HepG2 (cell line): Measurements from ENCODE around the gene ADRM1. TPM values are rescaled to one million over a fixed set of nuclear protein-coding genes. Genes with fewer than 3 reads are reported as not detected.

Source experiments
- ATAD3A ChIP-seq: sonication (generic); formaldehyde crosslinking; IDR thresholded peaks from 2 replicates; pipeline ENCODE4 v1.4.0; 2020; ENCODE audit warnings: missing genetic modification reagents
- DDIT3 ChIP-seq: sonication (generic); formaldehyde crosslinking; IDR thresholded peaks from 2 replicates; pipeline ENCODE4 v1.4.0; 2020; ENCODE audit warnings: mild to moderate bottlenecking, missing genetic modification reagents
- HINFP ChIP-seq: sonication (generic); formaldehyde crosslinking; IDR thresholded peaks from 2 replicates; pipeline ENCODE4 v1.4.0; 2020; ENCODE audit warnings: low read depth, mild to moderate bottlenecking, missing genetic modification reagents
- HOXD1 ChIP-seq: sonication (generic); formaldehyde crosslinking; IDR thresholded peaks from 2 replicates; pipeline ENCODE4 v1.5.0; 2020; ENCODE audit warnings: missing genetic modification reagents
- ISX ChIP-seq: sonication (generic); formaldehyde crosslinking; conservative IDR thresholded peaks from 2 replicates; pipeline ENCODE4 v1.5.0; 2020; ENCODE audit warnings: missing genetic modification reagents
- JUN ChIP-seq: sonication (generic); formaldehyde crosslinking; IDR thresholded peaks from 2 replicates; pipeline ENCODE4 v1.4.0; 2020; ENCODE audit warnings: mild to moderate bottlenecking, missing genetic modification reagents
- KDM4B ChIP-seq: sonication (generic); formaldehyde crosslinking; IDR thresholded peaks from 2 replicates; pipeline ENCODE4 v1.4.0; 2020; ENCODE audit warnings: missing genetic modification reagents
- NFRKB ChIP-seq: fragments of 450-650 bp; IDR thresholded peaks from 2 replicates; pipeline ENCODE4 v1.6.1; 2017
- PAF1 ChIP-seq: IDR thresholded peaks from 2 replicates; pipeline ENCODE4 v1.6.1; 2016; ENCODE audit warnings: missing genetic modification reagents, missing compliant biosample characterization
- POLR2AphosphoS5 ChIP-seq: IDR thresholded peaks from 2 replicates; pipeline ENCODE4 v1.6.1; 2012; ENCODE audit warnings: low read depth, low read length
- RFXANK ChIP-seq: IDR thresholded peaks from 2 replicates; pipeline ENCODE4 v1.6.1; 2016
- SMAD9 ChIP-seq: sonication (generic); formaldehyde crosslinking; IDR thresholded peaks from 2 replicates; pipeline ENCODE4 v1.5.1; 2020; ENCODE audit warnings: mild to moderate bottlenecking, missing genetic modification reagents
- SP1 ChIP-seq, 2 experiments: fragments of 450-650 bp in 1 of 2; sonication (generic) in 1 of 2; formaldehyde crosslinking in 1 of 2; IDR thresholded peaks; 2 replicates each; pipeline versions ENCODE4 v1.4.0 to v1.6.1; 2016 to 2020; ENCODE audit warnings: missing genetic modification reagents in 1 of 2
- SSRP1 ChIP-seq: IDR thresholded peaks from 2 replicates; pipeline ENCODE4 v1.6.1; 2016; ENCODE audit warnings: control low read depth
- TBP ChIP-seq: sonication (generic); formaldehyde crosslinking; IDR thresholded peaks from 2 replicates; pipeline ENCODE4 v1.5.0; 2020; ENCODE audit warnings: missing genetic modification reagents
- ZNF136 ChIP-seq: sonication (generic); formaldehyde crosslinking; IDR thresholded peaks from 2 replicates; pipeline ENCODE4 v1.8.1; 2022; ENCODE audit warnings: low read depth, mild to moderate bottlenecking, moderate library complexity, missing genetic modification reagents
- ZNF547 ChIP-seq: sonication (generic); formaldehyde crosslinking; IDR thresholded peaks from 2 replicates; pipeline ENCODE4 v1.5.1; 2020; ENCODE audit warnings: mild to moderate bottlenecking, missing genetic modification reagents
- ZNF687 ChIP-seq: sonication (generic); formaldehyde crosslinking; IDR thresholded peaks from 2 replicates; pipeline ENCODE4 v1.5.1; 2020; ENCODE audit warnings: mild to moderate bottlenecking, missing genetic modification reagents, moderate library complexity
- ZNF749 ChIP-seq: sonication (generic); formaldehyde crosslinking; IDR thresholded peaks from 2 replicates; pipeline ENCODE4 v1.8.0; 2022; ENCODE audit warnings: mild to moderate bottlenecking, missing genetic modification reagents, moderate library complexity, borderline replicate concordance
- ZSCAN29 ChIP-seq: sonication (generic); formaldehyde crosslinking; conservative IDR thresholded peaks from 2 replicates; pipeline ENCODE4 v1.4.0; 2020; ENCODE audit warnings: mild to moderate bottlenecking, missing genetic modification reagents
- ZSCAN30 ChIP-seq: sonication (generic); formaldehyde crosslinking; IDR thresholded peaks from 2 replicates; pipeline ENCODE4 v1.5.0; 2020; ENCODE audit warnings: mild to moderate bottlenecking, missing genetic modification reagents
- polyA plus RNA-seq, 8 experiments: library from polyadenylated mRNA; depleted of rRNA in 3 of 8; stranded (reverse) in 7 of 8; unstranded in 1 of 8; fragments of >200 nt; fragmentation: Illumina TruSeq in 4 of 8; extraction: Trizol in 4 of 8; gene quantifications; 2 replicates each; pipeline versions ENCODE4 v1.2.1 to v1.2.3, GENCODE V29; 2011 to 2016; ENCODE audit warnings: low read depth in 4 of 8, missing spikeins in 1 of 8, mixed read lengths in 1 of 8; ENCODE audit not compliant: insufficient read depth in 1 of 8
- total RNA-seq, 5 experiments: library from RNA; depleted of rRNA; stranded (reverse); fragments of >200 nt; fragmentation: Illumina TruSeq; extraction: Trizol; gene quantifications; 2 replicates each; pipeline ENCODE4 v1.2.3, GENCODE V29; 2016; ENCODE audit warnings: low read depth in 1 of 5

The ADRM1 gene
- total and polyA plus RNA-seq, 2 of the 13 experiments (the other 11 are each of a cell fraction or from before 2014, with no cell fraction given): 92.9 to 154 TPM

GRCh38 chr20:62303340-62304226 lies 786 bp downstream of the ADRM1 start (continued):
- TF ChIP-seq ZNF749 (CRISPR knock-in tag) (no peak), POLR2AphosphoS5 (peak; percentile 32; the same call in 1 of the 2 replicates), PAF1 (CRISPR knock-in tag) (no peak; the same call in 1 of the 2 replicates), ZNF136 (CRISPR knock-in tag) (no peak), ZNF687 (peak; percentile 70), TBP (0 out of 2 replicates have a peak, but pooled peaks have one; percentile 21), ZSCAN30 (CRISPR knock-in tag) (no peak), RFXANK (CRISPR knock-in tag) (no peak), HOXD1 (CRISPR knock-in tag) (peak; percentile 60; the same call in 1 of the 2 replicates), SMAD9 (CRISPR knock-in tag) (no peak), JUN (no peak), NFRKB (no peak), ISX (CRISPR knock-in tag) (no peak), HINFP (CRISPR knock-in tag) (peak; percentile 31; the same call in 1 of the 2 replicates), ZSCAN29 (CRISPR knock-in tag) (no peak), KDM4B (CRISPR knock-in tag) (peak; percentile 13; the same call in 1 of the 2 replicates), DDIT3 (CRISPR knock-in tag) (no peak), SSRP1 (CRISPR knock-in tag) (0 out of 2 replicates have a peak, but pooled peaks have one; percentile 7), SP1 (IDR thresholded peaks at IDR 0.05) (no peak), SP1 (CRISPR knock-in tag; IDR thresholded peaks at IDR 0.05) (no peak; the same call in 1 of the 2 replicates), ATAD3A (CRISPR knock-in tag) (no peak), ZNF547 (CRISPR knock-in tag) (no peak)
